ENCODE results near the gene TANGO2. TPM values are rescaled to one million over a fixed set of nuclear protein-coding genes. Genes with fewer than 3 reads are reported as not detected.

The TANGO2 gene
- total RNA-seq, 1 donor: 43.8 TPM

GRCh38 chr22:20107471-20107901 lies 86.6 kb downstream of the TANGO2 start:
- no peak for TF ChIP-seq CTCF (IDR thresholded peaks at IDR 0.05; ENCODE audit: extremely low read depth, low read depth, low read length)
- peak; percentile 78 for DNase-seq (ENCODE audit: insufficient read length, low spot score, missing footprints)
- no peaks in the 10 kb centered on the region for H3K4me1 ChIP-seq (ENCODE audit: insufficient read depth, low read length)
- H3K4me3 ChIP-seq (ENCODE audit: insufficient read depth, low read length): no peak overlapping the region
- H3K27ac ChIP-seq (ENCODE audit: low read depth, low read length): no peak overlapping the region
- peaks cover 38% of the 10 kb centered on the region for H3K79me2 ChIP-seq (ENCODE audit: insufficient read depth, low read length)
- peaks cover 9% of the 10 kb centered on the region for H4K20me1 ChIP-seq (ENCODE audit: insufficient read depth, low read length)
- no peak overlapping the region for H3K4me2 ChIP-seq (ENCODE audit: insufficient read depth, low read length)
- no peak overlapping the region for H2AFZ ChIP-seq (ENCODE audit: low read length)
- no peaks in the 10 kb centered on the region for H3K27me3 ChIP-seq (ENCODE audit: insufficient read depth, low read length)
- H3K9me3 ChIP-seq (ENCODE audit: low read depth, low read length): no peaks in the 10 kb centered on the region
- peaks cover 80% of the 10 kb centered on the region for H3K36me3 ChIP-seq (ENCODE audit: insufficient read depth, low read length)

GRCh38 chr22:20107951-20108756 lies 87.2 kb downstream of the TANGO2 start:
- Histone ChIP-seq H3K79me2 (ENCODE audit: insufficient read depth, low read length) (peaks cover 34% of the 10 kb centered on the region), H3K4me1 (ENCODE audit: insufficient read depth, low read length) (no peaks in the 10 kb centered on the region), H4K20me1 (ENCODE audit: insufficient read depth, low read length) (peaks cover 9% of the 10 kb centered on the region), H2AFZ (ENCODE audit: low read length) (no peak overlapping the region), H3K9me3 (ENCODE audit: low read depth, low read length) (no peaks in the 10 kb centered on the region), H3K27ac (ENCODE audit: low read depth, low read length) (no peak overlapping the region), H3K36me3 (ENCODE audit: insufficient read depth, low read length) (peaks cover 83% of the 10 kb centered on the region), H3K4me2 (ENCODE audit: insufficient read depth, low read length) (no peak overlapping the region), H3K4me3 (ENCODE audit: insufficient read depth, low read length) (no peak overlapping the region), H3K27me3 (ENCODE audit: insufficient read depth, low read length) (no peaks in the 10 kb centered on the region)
- TF ChIP-seq CTCF (IDR thresholded peaks at IDR 0.05; ENCODE audit: extremely low read depth, low read depth, low read length): no peak
- DNase-seq (ENCODE audit: insufficient read length, low spot score, missing footprints): peak; percentile 82

- Histone ChIP-seq H3K36me3 (ENCODE audit: insufficient read depth, low read length) (peaks cover 80% of the 10 kb centered on the region), H3K79me2 (ENCODE audit: insufficient read depth, low read length) (peaks cover 32% of the 10 kb centered on the region), H2AFZ (ENCODE audit: low read length) (no peak overlapping the region), H3K4me3 (ENCODE audit: insufficient read depth, low read length) (no peak overlapping the region), H3K4me2 (ENCODE audit: insufficient read depth, low read length) (no peak overlapping the region), H3K9me3 (ENCODE audit: low read depth, low read length) (no peaks in the 10 kb centered on the region), H3K27ac (ENCODE audit: low read depth, low read length) (no peak overlapping the region), H4K20me1 (ENCODE audit: insufficient read depth, low read length) (peaks cover 9% of the 10 kb centered on the region), H3K27me3 (ENCODE audit: insufficient read depth, low read length) (no peaks in the 10 kb centered on the region), H3K4me1 (ENCODE audit: insufficient read depth, low read length) (no peaks in the 10 kb centered on the region)
- DNase-seq (ENCODE audit: insufficient read length, low spot score, missing footprints): peak; percentile 78
- TF ChIP-seq CTCF (IDR thresholded peaks at IDR 0.05; ENCODE audit: extremely low read depth, low read depth, low read length): no peak
Observed at GRCh38 chr22:20108757-20109230, 87.9 kb downstream of the TANGO2 start.

Data from osteoblast (primary cell).